Sigmoid colon (tissue), 7 donors: ENCODE results near the gene DCLK2. TPM values are rescaled to one million over a fixed set of nuclear protein-coding genes. Genes with fewer than 3 reads are reported as not detected.

ENCODE experiments used
- DNase-seq: peaks from one replicate; pipeline ENCODE4 v3.0.0-alpha.2; 2019
- H3K27ac ChIP-seq, 4 donors: fragments of 200-600 bp; sonication (generic); one replicate each; pipeline ENCODE4 v1.5.1; 2016 to 2019; ENCODE audit warnings: mild to moderate bottlenecking in 1 of 4
- H3K27me3 ChIP-seq, 3 donors: fragments of 200-600 bp; sonication (generic); one replicate each; pipeline ENCODE4 v1.5.1; 2019; ENCODE audit warnings: mild to moderate bottlenecking in 1 of 3
- H3K36me3 ChIP-seq, 4 donors: fragments of 200-600 bp; sonication (generic); one replicate each; pipeline ENCODE4 v1.5.1; 2016 to 2019
- H3K4me1 ChIP-seq, 4 donors: fragments of 200-600 bp; sonication (generic); one replicate each; pipeline ENCODE4 v1.5.1; 2017 to 2019
- H3K4me3 ChIP-seq, 4 donors: fragments of 200-600 bp; sonication (generic); one replicate each; pipeline ENCODE4 v1.5.1; 2017 to 2019; ENCODE audit warnings: mild to moderate bottlenecking in 2 of 4, moderate library complexity in 1 of 4
- H3K9me3 ChIP-seq, 4 donors: fragments of 200-600 bp in 3 of 4; sonication (generic) in 3 of 4; one replicate each; pipeline versions ENCODE4 v1.5.1 to v1.6.1; 2013 to 2019
- CTCF ChIP-seq, 4 experiments: fragments of 450-650 bp in 3 of 4; fragments of 200-600 bp in 1 of 4; IDR thresholded peaks; one replicate each; pipeline ENCODE4 v1.5.1; 2016 to 2019; ENCODE audit warnings: antibody characterized with exemption in 4 of 4, mild to moderate bottlenecking in 3 of 4, moderate library complexity in 2 of 4
- EP300 ChIP-seq, 4 donors: sonication (generic); formaldehyde crosslinking; IDR thresholded peaks; one replicate each; pipeline ENCODE4 v1.6.1; 2017; ENCODE audit warnings: antibody characterized with exemption in 4 of 4
- POLR2A ChIP-seq, 2 donors: fragments of 450-650 bp; IDR thresholded peaks; one replicate each; pipeline ENCODE4 v1.6.1; 2016; ENCODE audit warnings: antibody characterized with exemption in 2 of 2, mild to moderate bottlenecking in 2 of 2, moderate library complexity in 2 of 2
- POLR2AphosphoS5 ChIP-seq, 4 donors: sonication (generic); formaldehyde crosslinking; IDR thresholded peaks; one replicate each; pipeline ENCODE4 v1.6.1; 2017; ENCODE audit warnings: antibody characterized with exemption in 4 of 4
- WGBS, 2 donors: extraction: QIAGEN DNeasy Blood & Tissue Kit; methylation state at CpG; one replicate each; pipeline ENCODE4 v1.1.7; 2013; 5-methylcytosine and 5-hydroxymethylcytosine counted together
- intact Hi-C: fragments of 100-400 bp; cut with DNase I; formaldehyde crosslinking; loops from one replicate; pipeline ENCODE4 v1.15.1; 2023
- polyA plus RNA-seq, 3 donors: library from polyadenylated mRNA; stranded (reverse); fragments of 200-250 nt; gene quantifications; one replicate each; pipeline ENCODE4 v1.2.3, GENCODE V29; 2013
- total RNA-seq, 4 donors: library from RNA; depleted of rRNA; stranded (reverse); fragments of >200 nt; gene quantifications; one replicate each; pipeline ENCODE4 v1.1.0, GENCODE V29; 2016
- donor health status: healthy with polysubstance abuse.
- donor health status: Bipolar disorder and iron deficiency.
- donor health status: healthy.

DCLK2 gene
- 10 to 100 TPM in 3 of 4 donors, 1 to 10 TPM in 1; 9.4 to 30.7 (median 18.2) TPM for total RNA-seq
- 1 to 10 TPM in 2 of 3 donors, under 1 TPM in 1; 0.69 to 2.5 (median 1.2) TPM for polyA plus RNA-seq

GRCh38 chr4:150078041-150078578 is at the start of gene DCLK2:
Gene DCLK2 (plus strand): TSS chr4:150078445. CDS start chr4:150079028, 583 bp downstream.
- DNase-seq = peak; percentile 94
- 1% methylated on average over 68 of the region's 68 CpGs for WGBS, 2 donors
- Histone ChIP-seq H3K36me3 (no peaks in the 10 kb centered on the region), H3K4me3 (peak within 1 kb of the TSS; percentile 83 to 95 (median 90)), H3K9me3 (no peaks in the 10 kb centered on the region), H3K27ac (peak within 1 kb of the TSS; percentile 93 to 97 (median 94)), H3K4me1 (peaks cover 0 to 52% (median 36%) of the 10 kb centered on the region in 4 donors), H3K27me3 (no peaks in the 10 kb centered on the region)
- TF ChIP-seq POLR2AphosphoS5 (IDR thresholded peaks at IDR 0.05) (peak; percentile 64 to 82 (median 74)), CTCF (IDR thresholded peaks at IDR 0.05) (no peak)
- intact Hi-C loops = loop anchor here (5.0 to 10.0 kb wide), 4 partner anchors 67 to 159 kb away; no protein-coding TSS in a partner anchor

GRCh38 chr4:150032541-150032940 is 45.7 kb upstream of the DCLK2 start:
- Histone ChIP-seq H3K9me3 (no peaks in the 10 kb centered on the region), H3K4me3 (no peak overlapping the region), H3K27me3 (no peaks in the 10 kb centered on the region), H3K36me3 (no peaks in the 10 kb centered on the region), H3K27ac (no peak overlapping the region), H3K4me1 (peaks cover 0 to 8% (median 3%) of the 10 kb centered on the region in 4 donors)
- no peak for DNase-seq
- no peak for TF ChIP-seq POLR2A (IDR thresholded peaks at IDR 0.05)
- no peak for TF ChIP-seq EP300 (IDR thresholded peaks at IDR 0.05)
- TF ChIP-seq CTCF (IDR thresholded peaks at IDR 0.05) = no peak
- TF ChIP-seq POLR2AphosphoS5 (IDR thresholded peaks at IDR 0.05) = no peak
- WGBS, 2 donors = 83 to 90% methylated on average over 7 of the region's 7 CpGs
- intact Hi-C loops = no loop called here

GRCh38 chr4:150033081-150033480 is 45.2 kb upstream of the DCLK2 start:
- Histone ChIP-seq H3K27ac (no peak overlapping the region), H3K27me3 (no peaks in the 10 kb centered on the region), H3K36me3 (no peaks in the 10 kb centered on the region), H3K4me3 (no peak overlapping the region), H3K4me1 (peaks cover 0 to 8% (median 3%) of the 10 kb centered on the region in 4 donors), H3K9me3 (no peaks in the 10 kb centered on the region)
- 74 to 90% methylated on average over 4 of the region's 4 CpGs for WGBS, 2 donors
- intact Hi-C loops = no loop called here
- TF ChIP-seq CTCF (IDR thresholded peaks at IDR 0.05) = no peak
- no peak for TF ChIP-seq EP300 (IDR thresholded peaks at IDR 0.05)
- no peak for TF ChIP-seq POLR2A (IDR thresholded peaks at IDR 0.05)
- TF ChIP-seq POLR2AphosphoS5 (IDR thresholded peaks at IDR 0.05) = no peak
- DNase-seq = no peak

GRCh38 chr4:150033901-150034300 is 44.3 kb upstream of the DCLK2 start:
- 6 to 40% methylated on average over 2 of the region's 2 CpGs for WGBS, 2 donors
- Histone ChIP-seq H3K4me3 (no peak overlapping the region), H3K9me3 (no peaks in the 10 kb centered on the region), H3K4me1 (peaks cover 0 to 8% (median 3%) of the 10 kb centered on the region in 4 donors), H3K27me3 (no peaks in the 10 kb centered on the region), H3K36me3 (no peaks in the 10 kb centered on the region), H3K27ac (no peak overlapping the region)
- intact Hi-C loops = no loop called here
- no peak for DNase-seq
- TF ChIP-seq POLR2AphosphoS5 (IDR thresholded peaks at IDR 0.05) = no peak
- no peak for TF ChIP-seq POLR2A (IDR thresholded peaks at IDR 0.05)
- TF ChIP-seq EP300 (IDR thresholded peaks at IDR 0.05) = no peak
- no peak for TF ChIP-seq CTCF (IDR thresholded peaks at IDR 0.05)
